Adrenal gland (tissue), 12 donors: ENCODE data around the gene NFIB. TPM values are rescaled to one million over a fixed set of nuclear protein-coding genes. Genes with fewer than 3 reads are reported as not detected.

Experiments used
- DNase-seq, 7 donors: peaks; one replicate each; pipeline ENCODE4 v3.0.0-alpha.2; 2019 to 2020
- H3K27ac ChIP-seq, 5 donors: fragments of 200-600 bp; sonication (generic) in 4 of 5; 1 replicate in 3 of 5; 2 replicates in 2 of 5; pipeline versions ENCODE4 v1.5.1 to v1.8.0; 2016 to 2020; ENCODE audit warnings: mild to moderate bottlenecking in 1 of 5
- H3K27me3 ChIP-seq: fragments of 200-600 bp; 2 replicates; pipeline ENCODE4 v1.8.0; 2021
- H3K36me3 ChIP-seq, 2 donors: fragments of 200-600 bp; replicated peaks in 1 of 2; 1 replicate in 1 of 2; 2 replicates in 1 of 2; pipeline versions ENCODE4 v1.5.1 to v1.8.0; 2018 to 2022
- H3K4me1 ChIP-seq, 2 donors: fragments of 200-600 bp; replicated peaks in 1 of 2; 1 replicate in 1 of 2; 2 replicates in 1 of 2; pipeline versions ENCODE4 v1.5.1 to v1.8.0; 2018 to 2021
- H3K4me3 ChIP-seq, 4 donors: fragments of 200-600 bp; sonication (generic) in 3 of 4; one replicate each; pipeline ENCODE4 v1.5.1; 2016 to 2018
- H3K9me3 ChIP-seq, 3 donors: fragments of 200-600 bp; sonication (generic) in 1 of 3; replicated peaks in 1 of 3; 1 replicate in 2 of 3; 2 replicates in 1 of 3; pipeline versions ENCODE4 v1.5.1 to v1.8.0; 2016 to 2021
- CTCF ChIP-seq, 6 experiments: fragments of 450-650 bp in 4 of 6; fragments of 200-600 bp in 2 of 6; sonication (generic) in 1 of 6; IDR thresholded peaks; 1 replicate in 5 of 6; 2 replicates in 1 of 6; pipeline versions ENCODE4 v1.5.1 to v1.8.0; 2016 to 2021; ENCODE audit warnings: antibody characterized with exemption in 6 of 6, mild to moderate bottlenecking in 2 of 6, moderate library complexity in 1 of 6
- POLR2A ChIP-seq, 2 donors: fragments of 450-650 bp; IDR thresholded peaks; one replicate each; pipeline ENCODE4 v1.6.1; 2017; ENCODE audit warnings: antibody characterized with exemption in 2 of 2, mild to moderate bottlenecking in 2 of 2, moderate library complexity in 1 of 2
- WGBS, 4 donors: extraction: QIAGEN DNeasy Blood & Tissue Kit in 2 of 4; methylation state at CpG; one replicate each; pipeline versions ENCODE4 v1.1.5 to v1.1.7; 2013 to 2017; 5-methylcytosine and 5-hydroxymethylcytosine counted together
- intact Hi-C, 2 donors: fragments of 100-400 bp; cut with DNase I; formaldehyde crosslinking; loops; one replicate each; pipeline versions ENCODE4 v1.14.1 to v1.15.0; 2022 to 2023
- polyA plus RNA-seq, 3 donors: library from polyadenylated mRNA; stranded (reverse); fragments of 200-250 nt in 2 of 3; fragments of 350-450 nt in 1 of 3; fragmentation: Illumina TruSeq in 1 of 3; extraction: RNeasy Lipid Tissue Mini Kit (QIAGEN cat#74804) in 1 of 3; gene quantifications; one replicate each; pipeline ENCODE4 v1.2.3, GENCODE V29; 2013 to 2014
- total RNA-seq, 9 donors: library from RNA; depleted of rRNA in 4 of 9; stranded (reverse); fragments of >200 nt in 4 of 9; fragments of 120-200 nt in 1 of 9; fragmentation: NEBNext Ultra II Directional in 1 of 9; extraction: Animal tissue kit (Norgen Biotek cat#: 25700) in 1 of 9; gene quantifications; one replicate each; pipeline versions ENCODE4 v1.1.0 to v1.2.4, GENCODE V29; 2013 to 2023
- donor health status: healthy with polysubstance abuse.
- donor health status: Bipolar disorder and iron deficiency.
- donor health status: DM: yes; HTN: yes; CAD: no.
- donor health status: DM: no; HTN: no; CAD: no.
- donor health status: DM: no; HTN: no; CAD: no.
- donor health status: DM: yes; HTN: yes; CAD: no.

NFIB gene
- total and polyA plus RNA-seq, 12 donors: 10.9 to 84.1 (median 43.0) TPM

GRCh38 chr9:14314929-14315874 lies 1.3 kb upstream of the NFIB start:
- peak overlapping the region; percentile 35 to 82 (median 78) for H3K4me3 ChIP-seq
- 0 to 1% (median 1%) methylated on average over 4 to 109 of the region's 109 CpGs for WGBS, 4 donors
- peak overlapping the region; percentile 96 to 99 (median 97) for H3K27ac ChIP-seq
- intact Hi-C loops: no loop called here
- H3K9me3 ChIP-seq: no peaks in the 10 kb centered on the region
- peaks cover 0 to 47% of the 10 kb centered on the region in 2 donors for H3K4me1 ChIP-seq
- H3K36me3 ChIP-seq: no peaks in the 10 kb centered on the region
- TF ChIP-seq POLR2A (IDR thresholded peaks at IDR 0.05) (peak in 1 of 2 donors; percentile 84), CTCF (IDR thresholded peaks at IDR 0.05) (peak in 3 of 6 experiments; percentile 7 to 34 (median 9))
- no peaks in the 10 kb centered on the region for H3K27me3 ChIP-seq
- DNase-seq: peak; percentile 92 to 97 (median 94)

GRCh38 chr9:14314424-14314928 lies 535 bp upstream of the NFIB start:
- H3K27me3 ChIP-seq: no peaks in the 10 kb centered on the region
- H3K36me3 ChIP-seq: no peaks in the 10 kb centered on the region
- H3K4me3 ChIP-seq: peak overlapping the region in 3 of 4 donors; percentile 78 to 82 (median 79)
- peak overlapping the region; percentile 96 to 99 (median 97) for H3K27ac ChIP-seq
- intact Hi-C loops: no loop called here
- peaks cover 0 to 47% of the 10 kb centered on the region in 2 donors for H3K4me1 ChIP-seq
- 0 to 1% (median 0%) methylated on average over 21 of the region's 21 CpGs for WGBS, 4 donors
- H3K9me3 ChIP-seq: no peaks in the 10 kb centered on the region
- TF ChIP-seq POLR2A (IDR thresholded peaks at IDR 0.05): peak; percentile 41 to 83
- TF ChIP-seq CTCF (IDR thresholded peaks at IDR 0.05): peak in 2 of 6 experiments; percentile 19 to 29
- peak; percentile 77 to 92 (median 90) for DNase-seq

- 0 to 1% (median 1%) methylated on average over 29 to 33 of the region's 33 CpGs for WGBS, 4 donors
- Histone ChIP-seq H3K36me3 (no peaks in the 10 kb centered on the region), H3K9me3 (no peaks in the 10 kb centered on the region), H3K4me3 (peak overlapping the region; percentile 74 to 82 (median 79)), H3K27ac (peak overlapping the region; percentile 48 to 99 (median 96)), H3K4me1 (peaks cover 0 to 47% of the 10 kb centered on the region in 2 donors), H3K27me3 (no peaks in the 10 kb centered on the region)
- intact Hi-C loops: no loop called here
- TF ChIP-seq POLR2A (IDR thresholded peaks at IDR 0.05) (no peak), CTCF (IDR thresholded peaks at IDR 0.05) (no peak)
- peak in 5 of 7 donors; percentile 24 to 57 (median 42) for DNase-seq
Observed at GRCh38 chr9:14313378-14313940, 482 bp downstream of the NFIB start.
